HG03039 (cell line): ENCODE results near the gene PKP1.

Experiments
- ATAC-seq: cut with Tn5 transposase; IDR thresholded peaks from one replicate; pipeline ENCODE4 v1.9.1; 2021; ENCODE audit warnings: mild to moderate bottlenecking, moderate library complexity; ENCODE audit not compliant: unreplicated experiment

Gene PKP1

DNA sequence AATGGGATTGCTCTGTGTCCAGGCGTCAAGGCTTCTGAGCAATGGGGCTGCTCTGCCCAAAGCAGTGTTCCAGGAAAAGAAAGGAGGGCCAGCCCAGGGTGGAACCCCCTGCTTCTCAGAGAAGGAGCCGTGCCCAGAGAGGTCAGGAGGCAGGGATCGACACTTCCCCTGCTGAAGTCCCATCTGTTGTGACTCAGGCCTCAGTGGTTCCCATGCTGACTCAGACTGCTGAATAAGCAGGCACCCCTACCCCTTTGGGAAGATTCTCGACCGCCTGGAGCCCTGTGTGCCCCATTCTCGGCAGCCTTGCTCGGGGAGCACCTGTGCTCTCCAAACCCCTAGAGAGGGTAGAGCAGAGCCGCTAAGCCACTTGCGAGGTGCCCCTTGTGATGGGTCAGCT lies 23.9 kb downstream of the PKP1 start:
- no peak for ATAC-seq

DNA sequence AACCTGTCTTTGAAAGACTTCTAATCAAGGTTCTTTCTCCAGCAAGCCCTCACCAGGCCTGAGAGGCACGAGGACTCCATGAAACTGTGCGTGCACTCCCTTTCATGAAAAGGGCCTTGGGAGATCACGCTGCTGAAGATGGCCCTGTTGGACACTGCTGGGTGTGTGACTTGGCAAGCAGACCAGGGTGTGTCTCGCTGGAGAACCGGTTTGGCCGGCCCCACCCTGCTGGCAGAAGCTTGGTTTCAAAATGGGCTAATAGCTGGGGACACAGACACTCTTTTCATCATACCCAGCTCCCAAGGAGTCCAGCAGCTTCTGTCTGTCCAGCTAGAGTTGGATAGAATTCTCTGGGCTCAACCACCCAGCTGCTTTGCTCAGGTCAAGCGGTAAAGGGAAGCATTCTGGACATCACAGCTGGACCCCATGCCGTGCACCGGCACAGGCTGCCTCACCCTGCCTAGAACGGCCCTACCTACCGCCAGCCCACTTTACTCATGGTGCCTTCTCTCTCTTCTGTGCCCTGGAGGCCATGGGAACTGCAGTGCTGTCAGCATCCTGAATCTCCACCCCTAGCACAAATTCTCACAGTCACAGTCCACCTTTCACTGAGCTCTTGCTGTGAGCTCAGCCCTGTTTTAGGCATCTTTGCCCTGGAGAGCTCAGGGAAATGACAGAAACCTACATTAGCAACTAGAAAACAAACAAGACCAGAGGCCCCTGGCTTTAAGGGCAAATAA lies 24.6 kb downstream of the PKP1 start:
- no peak for ATAC-seq

DNA sequence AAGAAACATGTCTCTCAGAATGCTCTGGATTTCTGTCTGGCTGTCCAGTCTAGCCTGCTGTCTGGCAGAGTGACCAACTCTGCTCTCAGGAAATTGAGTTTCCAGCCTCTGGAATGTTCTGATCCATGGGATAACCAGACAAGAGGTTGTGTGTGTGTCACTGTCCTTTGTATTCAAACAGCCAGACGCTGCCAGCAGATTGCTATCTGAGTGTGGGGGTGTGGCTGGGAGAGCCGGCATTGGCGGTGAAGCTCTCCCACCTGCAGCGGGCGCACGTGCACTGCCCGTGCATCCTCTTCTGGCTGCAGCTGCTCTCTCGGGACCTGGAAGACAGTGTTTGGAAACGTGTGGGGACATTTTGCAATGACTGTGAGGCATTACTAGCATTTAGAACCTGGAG lies 26.1 kb downstream of the PKP1 start:
- ATAC-seq: no peak

DNA sequence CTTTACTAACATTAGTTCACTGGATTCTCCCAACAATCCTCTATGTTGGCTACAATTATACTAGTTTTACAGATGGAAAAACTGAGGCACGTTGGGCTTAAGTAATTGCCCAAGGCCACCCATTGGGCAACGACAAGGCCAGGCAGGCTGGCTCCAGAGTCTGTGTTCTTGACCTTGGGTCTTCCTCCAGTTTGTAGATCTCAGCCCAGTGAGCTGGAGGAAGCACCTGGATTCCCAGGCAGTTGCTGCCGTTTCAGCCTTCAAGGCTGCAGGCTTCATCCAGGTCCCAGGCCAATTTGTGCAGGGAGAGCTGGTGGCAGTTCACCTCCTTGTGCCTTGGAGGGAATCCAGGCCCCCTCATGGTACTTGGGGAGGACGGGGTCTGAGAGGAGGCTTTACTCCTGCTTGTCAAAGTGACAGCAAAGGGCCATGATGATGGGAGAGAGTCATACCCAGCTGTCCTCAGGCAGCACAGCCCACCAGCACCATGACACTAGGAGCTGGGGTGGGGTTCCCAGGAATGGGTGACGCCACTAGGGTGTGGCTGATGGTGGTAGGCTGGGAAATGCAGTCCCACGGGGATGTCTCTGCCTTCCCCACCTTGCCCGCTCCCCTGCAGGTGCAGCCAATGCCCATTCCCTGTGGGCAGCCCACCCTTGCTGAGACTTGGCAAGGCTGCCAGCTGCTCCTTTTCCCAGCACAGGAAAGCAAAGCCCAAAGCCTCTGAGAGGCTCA lies 27.1 kb downstream of the PKP1 start:
- no peak for ATAC-seq

DNA sequence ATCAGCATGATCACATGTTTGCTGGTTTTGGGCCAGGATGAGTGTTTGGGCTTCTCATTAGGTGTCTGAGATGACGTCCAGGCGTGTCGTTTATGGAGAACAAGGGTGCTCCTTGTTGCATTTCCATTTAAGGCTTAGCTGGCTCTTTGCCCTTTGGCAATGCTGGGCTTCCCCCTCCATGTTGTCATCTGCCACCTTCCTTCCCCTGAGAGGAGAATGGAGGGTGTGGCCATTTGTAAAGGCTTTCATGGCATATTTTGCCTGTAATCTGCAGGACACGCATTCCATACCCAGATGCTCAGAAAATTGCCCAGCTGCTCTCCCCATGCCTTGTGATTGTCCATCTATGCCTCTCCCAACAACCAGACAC lies 27.7 kb downstream of the PKP1 start:
- ATAC-seq: no peak

DNA sequence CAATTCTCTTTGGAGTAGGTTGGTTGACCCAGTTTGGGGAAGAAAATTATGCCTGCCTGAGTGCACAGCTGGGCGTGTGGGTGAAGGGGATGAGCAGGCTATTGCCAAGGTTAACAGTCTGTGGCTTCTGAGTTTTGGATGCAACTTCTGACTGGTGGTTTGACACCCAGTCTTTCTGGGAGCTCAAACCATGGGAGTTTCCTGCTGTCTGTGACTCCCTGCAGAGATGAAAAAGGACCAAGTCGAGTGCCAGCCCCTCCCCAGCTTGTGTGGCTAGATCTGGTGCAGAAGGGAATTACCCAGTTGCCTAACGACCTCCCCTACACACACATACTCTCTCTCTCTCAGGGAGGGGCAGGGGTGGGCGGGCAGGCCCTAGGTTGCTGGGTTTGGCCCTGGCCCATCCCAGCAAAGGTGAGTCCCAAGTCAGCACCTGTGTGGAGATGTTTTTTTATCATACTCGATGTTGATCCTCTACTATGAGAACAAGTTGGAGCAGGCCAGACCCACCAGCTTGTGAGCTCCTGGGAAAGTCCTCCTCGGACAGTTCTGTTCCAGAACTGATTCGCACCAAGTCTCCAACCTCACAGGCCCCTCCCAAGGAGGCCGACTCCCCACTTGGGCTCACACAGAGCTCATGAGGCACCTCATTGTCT lies 28.2 kb downstream of the PKP1 start:
- ATAC-seq: no peak

DNA sequence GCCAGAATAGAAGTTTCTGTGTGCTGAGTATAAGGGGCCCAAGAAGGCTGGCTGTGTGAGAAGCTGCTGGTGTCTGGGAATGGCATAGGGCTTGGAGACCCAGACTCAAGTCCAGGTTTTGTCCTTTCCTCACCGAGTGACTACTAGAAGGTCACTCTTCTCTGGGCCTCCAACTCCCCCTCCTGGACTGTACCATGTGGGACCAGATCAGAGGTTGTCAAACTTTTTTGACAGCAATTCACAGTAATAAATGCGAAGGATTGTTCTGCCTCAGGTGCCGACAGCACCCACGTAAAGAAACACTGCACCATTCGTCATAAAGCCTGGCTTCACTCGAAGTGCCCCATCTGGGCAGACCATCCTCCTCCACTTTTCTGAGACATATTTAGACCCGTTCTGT lies 29.0 kb downstream of the PKP1 start:
- no peak for ATAC-seq

DNA sequence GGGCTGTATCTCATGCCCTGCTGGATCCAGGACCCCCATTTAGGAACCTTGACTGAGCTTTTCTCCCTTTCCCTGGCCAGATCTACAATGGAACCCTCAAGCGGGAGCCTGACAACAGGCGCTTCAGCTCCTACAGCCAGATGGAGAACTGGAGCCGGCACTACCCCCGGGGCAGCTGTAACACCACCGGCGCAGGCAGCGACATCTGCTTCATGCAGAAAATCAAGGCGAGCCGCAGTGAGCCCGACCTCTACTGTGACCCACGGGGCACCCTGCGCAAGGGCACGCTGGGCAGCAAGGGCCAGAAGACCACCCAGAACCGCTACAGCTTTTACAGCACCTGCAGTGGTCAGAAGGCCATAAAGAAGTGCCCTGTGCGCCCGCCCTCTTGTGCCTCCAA lies 29.8 kb downstream of the PKP1 start:
- ATAC-seq: no peak

DNA sequence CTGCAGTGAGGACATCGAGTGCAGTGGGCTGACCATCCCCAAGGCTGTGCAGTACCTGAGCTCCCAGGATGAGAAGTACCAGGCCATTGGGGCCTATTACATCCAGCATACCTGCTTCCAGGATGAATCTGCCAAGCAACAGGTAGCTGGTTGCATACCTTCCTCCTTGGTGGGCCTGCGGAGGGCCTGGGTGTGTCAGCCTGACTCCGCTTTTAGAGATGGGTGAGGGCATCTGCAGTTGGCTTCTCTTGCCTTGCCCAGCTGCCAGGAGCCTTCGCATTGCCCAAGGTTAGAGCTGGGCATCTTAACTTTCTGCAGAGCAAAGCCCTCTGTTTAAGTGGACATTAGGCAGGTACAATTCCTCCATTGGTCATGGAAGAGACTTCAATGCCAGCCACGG lies 33.2 kb downstream of the PKP1 start:
- no peak for ATAC-seq

DNA sequence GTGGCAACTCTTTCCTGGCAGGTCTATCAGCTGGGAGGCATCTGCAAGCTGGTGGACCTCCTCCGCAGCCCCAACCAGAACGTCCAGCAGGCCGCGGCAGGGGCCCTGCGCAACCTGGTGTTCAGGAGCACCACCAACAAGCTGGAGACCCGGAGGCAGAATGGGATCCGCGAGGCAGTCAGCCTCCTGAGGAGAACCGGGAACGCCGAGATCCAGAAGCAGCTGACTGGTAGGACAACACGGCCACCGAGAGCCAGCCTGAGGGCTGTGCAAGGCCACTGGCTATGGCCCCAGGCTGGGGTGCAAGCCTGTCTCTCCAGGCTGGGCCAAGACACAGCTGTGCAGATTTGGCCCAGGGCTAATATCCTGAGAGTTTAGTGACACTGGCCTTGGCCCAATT lies 34.2 kb downstream of the PKP1 start:
- no peak for ATAC-seq

DNA sequence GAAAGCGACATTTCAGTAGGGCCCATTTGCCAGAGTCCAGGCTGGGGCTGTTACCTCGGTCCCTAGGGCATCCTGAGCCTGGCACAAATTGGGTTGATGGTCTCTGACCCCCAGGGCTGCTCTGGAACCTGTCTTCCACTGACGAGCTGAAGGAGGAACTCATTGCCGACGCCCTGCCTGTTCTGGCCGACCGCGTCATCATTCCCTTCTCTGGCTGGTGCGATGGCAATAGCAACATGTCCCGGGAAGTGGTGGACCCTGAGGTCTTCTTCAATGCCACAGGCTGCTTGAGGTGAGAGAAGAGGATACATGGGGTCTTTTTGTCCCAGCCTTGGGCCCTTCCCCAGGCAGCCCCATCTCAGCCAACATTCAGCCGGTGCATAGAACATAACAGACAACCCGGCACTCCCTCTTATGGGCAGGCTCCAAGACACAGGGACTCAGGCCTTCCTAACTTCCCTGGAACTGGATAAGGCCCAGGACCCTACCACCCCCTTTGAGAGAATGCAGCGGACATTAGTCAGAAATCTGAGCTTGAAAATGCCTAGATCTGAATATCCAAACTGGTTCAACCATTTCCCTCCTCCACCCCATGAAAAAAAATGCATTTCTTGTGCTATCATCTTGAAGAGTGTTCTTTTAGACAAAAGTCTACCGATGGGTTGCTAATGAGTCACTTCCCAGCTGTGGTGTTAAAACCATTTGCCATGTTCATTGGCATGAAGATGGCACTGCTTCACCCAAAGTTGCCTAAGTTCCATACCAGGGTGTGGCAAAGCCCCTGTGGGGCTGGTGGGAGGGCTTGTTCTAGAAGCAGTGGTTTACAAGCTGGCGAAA lies 35.4 kb downstream of the PKP1 start:
- no peak for ATAC-seq

DNA sequence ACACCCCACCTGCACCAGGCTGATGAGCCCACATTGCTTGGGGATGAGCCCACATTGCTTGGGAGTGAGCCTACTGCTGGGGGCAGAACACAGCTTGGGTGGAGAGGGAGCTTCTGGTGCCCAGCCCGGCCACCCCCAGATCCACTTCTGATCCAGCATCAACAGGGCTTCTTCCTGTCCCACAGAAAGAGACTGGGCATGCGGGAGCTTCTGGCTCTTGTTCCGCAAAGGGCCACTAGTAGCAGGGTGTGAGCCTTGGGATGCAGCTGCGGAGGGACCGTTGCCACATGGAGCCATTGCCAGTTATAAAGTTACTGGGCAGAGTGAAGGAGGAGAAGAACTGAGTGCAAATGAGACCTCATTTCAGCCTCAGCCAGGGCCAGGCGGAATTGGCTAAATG lies 36.3 kb downstream of the PKP1 start:
- ATAC-seq: no peak

DNA sequence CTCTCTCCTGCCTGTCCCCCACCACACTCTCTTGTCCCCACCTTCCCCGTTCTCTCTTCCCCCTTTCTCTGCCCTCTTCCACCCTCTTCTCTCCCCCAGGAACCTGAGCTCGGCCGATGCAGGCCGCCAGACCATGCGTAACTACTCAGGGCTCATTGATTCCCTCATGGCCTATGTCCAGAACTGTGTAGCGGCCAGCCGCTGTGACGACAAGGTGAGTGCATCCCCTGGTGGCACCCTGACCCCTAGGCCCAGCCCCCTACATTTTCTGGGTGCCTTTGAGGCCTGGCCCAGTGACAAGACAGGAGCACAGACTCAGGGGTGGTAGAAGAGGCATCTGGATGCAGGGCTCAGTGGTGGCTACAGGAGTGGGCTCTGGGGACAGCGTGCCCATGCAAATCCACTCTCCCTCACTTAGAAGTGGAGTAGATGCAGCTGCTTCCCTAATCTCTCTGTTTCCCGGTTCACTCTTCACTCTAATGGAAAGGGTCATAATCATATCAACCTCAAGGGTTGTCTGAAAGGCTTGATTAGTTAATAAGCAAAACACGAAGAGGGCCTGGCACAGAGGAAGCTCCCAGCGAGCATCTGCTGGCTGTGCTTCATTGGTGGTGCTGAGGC lies 37.0 kb downstream of the PKP1 start:
- ATAC-seq: no peak

DNA sequence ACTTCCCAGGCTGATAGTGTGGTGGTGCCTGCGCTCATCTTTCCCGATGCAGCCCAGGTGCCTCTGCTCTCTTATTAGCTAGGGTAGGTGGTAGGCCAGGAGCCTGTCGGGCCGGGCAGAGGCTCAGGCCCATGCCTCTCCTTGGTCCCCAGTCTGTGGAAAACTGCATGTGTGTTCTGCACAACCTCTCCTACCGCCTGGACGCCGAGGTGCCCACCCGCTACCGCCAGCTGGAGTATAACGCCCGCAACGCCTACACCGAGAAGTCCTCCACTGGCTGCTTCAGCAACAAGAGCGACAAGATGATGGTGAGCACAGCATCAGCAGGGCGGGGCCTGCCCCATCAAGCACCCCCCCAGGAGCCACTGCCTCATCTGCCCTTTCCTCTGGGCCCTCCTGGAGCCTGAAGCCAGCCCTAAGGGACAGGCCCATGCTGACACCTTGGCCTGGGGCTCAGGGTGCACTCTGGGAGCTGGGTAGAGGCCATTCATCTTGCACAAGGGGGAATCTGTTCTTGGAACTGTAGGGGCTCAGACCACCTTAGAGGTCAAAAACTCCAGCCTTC lies 38.6 kb downstream of the PKP1 start:
- no peak for ATAC-seq

DNA sequence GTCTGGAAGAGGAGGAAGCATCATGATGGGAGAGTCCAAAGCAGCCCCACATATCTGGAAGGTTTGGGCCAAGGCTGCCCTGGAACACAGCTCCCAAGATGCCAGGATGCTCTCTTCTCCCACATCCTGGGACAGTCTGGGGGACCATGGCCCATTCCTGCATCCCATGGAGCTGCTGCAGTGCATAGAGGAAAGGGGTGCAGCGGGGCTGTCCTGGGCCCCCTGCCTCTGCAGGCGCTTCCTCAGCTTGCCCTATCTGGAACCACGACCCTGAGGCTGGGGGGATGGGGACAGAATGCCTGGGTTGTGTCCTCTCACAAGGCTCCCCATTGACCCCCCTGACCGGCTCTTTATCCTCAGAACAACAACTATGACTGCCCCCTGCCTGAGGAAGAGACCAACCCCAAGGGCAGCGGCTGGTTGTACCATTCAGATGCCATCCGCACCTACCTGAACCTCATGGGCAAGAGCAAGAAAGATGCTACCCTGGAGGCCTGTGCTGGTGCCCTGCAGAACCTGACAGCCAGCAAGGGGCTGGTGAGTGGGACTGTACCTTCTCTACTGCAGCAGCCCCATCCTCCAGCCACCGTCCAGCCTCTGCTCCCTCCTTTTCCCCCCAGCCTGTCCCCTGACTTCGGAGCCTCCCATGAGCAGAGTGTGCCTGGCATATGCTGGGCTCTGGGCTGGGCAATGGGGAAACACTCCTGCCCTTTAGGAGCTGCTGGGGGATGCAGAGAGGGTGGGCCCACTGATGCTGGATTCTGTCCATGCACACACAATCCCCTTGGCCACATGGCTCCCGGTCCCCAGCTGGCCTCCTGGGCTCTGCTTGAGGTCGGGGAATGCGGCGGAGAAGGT lies 39.6 kb downstream of the PKP1 start:
- no peak for ATAC-seq

DNA sequence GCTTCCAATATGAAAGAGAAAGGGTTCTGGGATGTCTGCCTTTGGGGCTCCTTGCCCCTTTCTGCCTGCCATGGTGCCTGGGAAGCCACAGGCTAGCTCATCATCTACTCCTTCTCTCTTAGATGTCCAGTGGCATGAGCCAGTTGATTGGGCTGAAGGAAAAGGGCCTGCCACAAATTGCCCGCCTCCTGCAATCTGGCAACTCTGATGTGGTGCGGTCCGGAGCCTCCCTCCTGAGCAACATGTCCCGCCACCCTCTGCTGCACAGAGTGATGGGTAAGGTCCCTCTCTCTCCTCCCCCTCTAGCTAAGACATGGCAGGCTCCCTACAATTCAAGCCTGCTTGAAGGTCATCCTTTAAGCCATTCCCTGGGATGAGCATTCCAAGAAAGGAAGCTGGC lies 41.0 kb downstream of the PKP1 start:
- ATAC-seq: no peak

DNA sequence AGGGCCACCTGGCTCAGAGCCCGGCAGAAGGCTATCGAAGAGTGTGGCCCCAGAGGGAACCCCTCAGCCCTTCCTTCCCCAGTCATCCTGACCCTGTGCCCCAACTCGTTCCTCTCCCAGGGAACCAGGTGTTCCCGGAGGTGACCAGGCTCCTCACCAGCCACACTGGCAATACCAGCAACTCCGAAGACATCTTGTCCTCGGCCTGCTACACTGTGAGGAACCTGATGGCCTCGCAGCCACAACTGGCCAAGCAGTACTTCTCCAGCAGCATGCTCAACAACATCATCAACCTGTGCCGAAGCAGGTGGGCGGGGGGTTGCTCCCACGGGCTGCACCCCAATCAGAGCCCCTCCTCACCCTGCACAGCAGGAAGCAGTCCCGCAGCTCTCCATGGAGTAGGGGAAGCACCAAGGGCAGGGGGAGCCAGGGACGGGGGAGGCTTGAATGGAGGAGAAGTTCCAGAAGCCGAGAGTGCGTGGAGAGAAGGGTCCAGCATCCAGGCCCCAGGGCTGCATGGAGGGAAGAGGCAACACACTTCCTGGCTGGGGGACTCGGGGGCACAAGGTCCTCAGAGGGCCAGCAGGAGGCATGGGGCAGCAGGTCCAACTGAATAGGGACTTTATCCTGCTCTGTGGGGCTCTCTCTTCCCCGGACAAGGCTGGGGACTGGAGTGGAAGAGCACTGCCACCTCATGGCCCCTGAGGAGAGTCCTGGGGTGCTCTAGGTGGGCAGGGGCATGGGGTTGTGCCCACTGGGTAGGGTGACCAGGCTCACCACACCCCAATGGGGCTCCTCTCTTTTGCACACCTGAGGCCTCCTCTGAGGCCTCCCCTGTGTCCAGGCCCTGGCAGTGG lies 41.7 kb downstream of the PKP1 start:
- no peak for ATAC-seq

DNA sequence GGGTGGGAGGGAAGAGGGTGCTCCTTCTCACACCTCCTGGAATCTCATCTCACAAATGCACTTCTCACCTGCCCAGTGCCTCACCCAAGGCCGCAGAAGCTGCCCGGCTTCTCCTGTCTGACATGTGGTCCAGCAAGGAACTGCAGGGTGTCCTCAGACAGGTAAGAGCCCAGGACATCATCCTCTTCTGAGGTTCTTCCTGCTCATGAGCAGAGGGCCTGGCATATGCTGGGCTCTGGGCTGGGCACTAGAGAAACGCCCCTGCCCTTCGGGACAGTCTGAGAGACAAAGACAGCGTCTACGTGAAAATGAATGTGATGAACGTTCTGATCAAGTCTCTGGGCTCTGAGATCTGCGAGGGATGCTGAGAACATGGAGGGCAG lies 42.4 kb downstream of the PKP1 start:
- no peak for ATAC-seq

DNA sequence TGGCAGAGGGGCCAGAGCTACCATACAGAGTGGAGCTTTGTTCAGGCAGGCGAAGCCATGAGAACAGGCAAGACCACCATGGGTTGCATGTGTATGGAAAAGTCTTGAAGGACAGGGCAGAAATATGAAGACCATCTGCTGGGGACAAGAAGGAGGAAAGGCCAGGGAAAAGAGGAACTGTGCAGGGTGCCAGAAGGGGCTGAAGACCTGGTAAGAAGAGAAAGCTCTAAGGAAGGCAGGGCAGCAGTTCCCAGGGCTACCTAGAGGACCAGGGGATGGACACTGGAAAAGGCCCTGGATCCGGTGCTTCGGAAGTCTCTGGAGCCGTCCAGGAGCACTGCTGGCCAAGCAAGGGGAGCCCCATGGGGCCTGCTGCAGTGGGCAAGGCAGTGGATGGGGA lies 43.4 kb downstream of the PKP1 start:
- ATAC-seq: no peak
